Nephron progenitor cell (in vitro differentiated cells): ENCODE data around the gene DCST1.

Source experiments
- DNase-seq: peaks from one replicate; pipeline ENCODE4 v3.0.0; 2021
- H3K27ac Mint-ChIP-seq: 2 replicates; pipeline ENCODE4 v1.8.0; 2021; ENCODE audit warnings: mild to moderate bottlenecking, moderate library complexity, mixed read lengths
- H3K27me3 Mint-ChIP-seq: 2 replicates; pipeline ENCODE4 v1.8.0; 2021; ENCODE audit warnings: mild to moderate bottlenecking, low read depth, mixed read lengths; ENCODE audit not compliant: poor library complexity
- H3K36me3 Mint-ChIP-seq: 2 replicates; pipeline ENCODE4 v1.8.0; 2021; ENCODE audit warnings: low read depth, mixed read lengths
- H3K4me1 Mint-ChIP-seq: 2 replicates; pipeline ENCODE4 v1.8.0; 2021; ENCODE audit warnings: mixed read lengths
- H3K4me3 Mint-ChIP-seq: 2 replicates; pipeline ENCODE4 v1.8.0; 2021; ENCODE audit warnings: mild to moderate bottlenecking, moderate library complexity, mixed read lengths
- H3K9me3 Mint-ChIP-seq: 2 replicates; pipeline ENCODE4 v1.8.0; 2021; ENCODE audit warnings: mild to moderate bottlenecking, moderate library complexity, mixed read lengths
- TF ChIP-seq, protein P1 (sequence below): fragments of 200-600 bp; sonication (generic); IDR thresholded peaks from 2 replicates; pipeline ENCODE4 v1.5.0; 2021; ENCODE audit warnings: antibody characterized with exemption

DCST1 gene

DNA sequence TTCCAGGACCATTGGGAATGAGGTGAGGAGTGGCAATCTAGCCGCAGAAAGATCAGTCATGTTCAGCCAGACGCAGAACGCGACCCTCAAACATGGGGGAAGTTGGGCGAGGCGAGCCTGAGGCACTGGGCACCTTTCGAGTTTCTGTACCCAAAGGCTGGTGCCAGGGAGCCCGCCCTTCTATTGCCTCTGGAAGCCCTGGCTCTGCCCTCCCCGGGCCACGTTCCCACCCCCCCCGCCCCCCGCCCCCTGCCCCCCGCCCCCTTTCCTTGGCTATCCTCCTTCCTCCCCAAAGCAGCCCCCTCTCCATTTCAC is 33.3 kb upstream of the DCST1 start:
- peaks cover 42% of the 10 kb centered on the region for H3K4me1 Mint-ChIP-seq
- H3K4me3 Mint-ChIP-seq, result peak overlapping the region; percentile 91
- H3K9me3 Mint-ChIP-seq, result no peaks in the 10 kb centered on the region
- TF ChIP-seq, protein P1, sequence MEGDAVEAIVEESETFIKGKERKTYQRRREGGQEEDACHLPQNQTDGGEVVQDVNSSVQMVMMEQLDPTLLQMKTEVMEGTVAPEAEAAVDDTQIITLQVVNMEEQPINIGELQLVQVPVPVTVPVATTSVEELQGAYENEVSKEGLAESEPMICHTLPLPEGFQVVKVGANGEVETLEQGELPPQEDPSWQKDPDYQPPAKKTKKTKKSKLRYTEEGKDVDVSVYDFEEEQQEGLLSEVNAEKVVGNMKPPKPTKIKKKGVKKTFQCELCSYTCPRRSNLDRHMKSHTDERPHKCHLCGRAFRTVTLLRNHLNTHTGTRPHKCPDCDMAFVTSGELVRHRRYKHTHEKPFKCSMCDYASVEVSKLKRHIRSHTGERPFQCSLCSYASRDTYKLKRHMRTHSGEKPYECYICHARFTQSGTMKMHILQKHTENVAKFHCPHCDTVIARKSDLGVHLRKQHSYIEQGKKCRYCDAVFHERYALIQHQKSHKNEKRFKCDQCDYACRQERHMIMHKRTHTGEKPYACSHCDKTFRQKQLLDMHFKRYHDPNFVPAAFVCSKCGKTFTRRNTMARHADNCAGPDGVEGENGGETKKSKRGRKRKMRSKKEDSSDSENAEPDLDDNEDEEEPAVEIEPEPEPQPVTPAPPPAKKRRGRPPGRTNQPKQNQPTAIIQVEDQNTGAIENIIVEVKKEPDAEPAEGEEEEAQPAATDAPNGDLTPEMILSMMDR, result no peak
- peaks cover 4% of the 10 kb centered on the region for H3K27me3 Mint-ChIP-seq
- no peak for DNase-seq
- peak overlapping the region; percentile 98 for H3K27ac Mint-ChIP-seq
- no peaks in the 10 kb centered on the region for H3K36me3 Mint-ChIP-seq

DNA sequence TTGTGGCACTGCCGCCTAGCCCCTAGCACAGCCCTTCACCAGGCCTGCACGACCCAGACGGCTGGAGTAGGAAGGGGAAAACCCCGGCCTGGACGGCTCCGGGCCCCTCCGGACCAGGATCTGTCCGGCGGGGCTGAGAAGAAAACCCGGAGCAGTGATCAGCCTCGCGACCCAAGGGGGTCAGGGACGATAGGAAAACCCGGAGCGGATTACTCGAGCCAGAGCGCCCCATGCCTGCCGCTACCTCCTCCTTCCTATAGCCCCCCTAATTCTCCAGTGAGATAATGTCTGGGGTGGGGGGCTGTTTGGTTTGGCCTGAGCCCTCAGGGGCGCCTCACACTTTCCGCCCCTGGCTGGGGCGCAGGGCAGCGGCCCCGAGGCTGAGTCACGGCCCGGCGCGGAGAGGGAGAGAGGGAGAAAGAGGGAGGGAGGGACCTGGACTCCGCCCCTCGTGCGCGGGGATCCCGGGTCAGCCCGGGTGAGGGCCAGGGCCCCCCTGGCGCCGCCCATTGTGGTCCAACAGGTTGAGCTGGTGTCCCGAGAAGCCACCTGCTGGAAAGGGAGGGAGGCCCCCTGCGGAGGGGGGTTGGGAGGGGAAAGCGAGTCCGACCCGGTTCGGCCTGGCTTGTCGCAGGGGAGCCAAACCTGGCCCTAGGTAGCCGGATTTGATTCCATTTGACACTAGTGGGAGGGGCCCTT is 32.7 kb upstream of the DCST1 start:
- TF ChIP-seq, protein P1, result no peak
- peak; percentile 87 for DNase-seq
- Mint-ChIP-seq H3K9me3 (no peaks in the 10 kb centered on the region), H3K4me1 (peaks cover 39% of the 10 kb centered on the region), H3K27me3 (peaks cover 4% of the 10 kb centered on the region), H3K27ac (peak overlapping the region; percentile 19), H3K4me3 (peak overlapping the region; percentile 91), H3K36me3 (no peaks in the 10 kb centered on the region)

DNA sequence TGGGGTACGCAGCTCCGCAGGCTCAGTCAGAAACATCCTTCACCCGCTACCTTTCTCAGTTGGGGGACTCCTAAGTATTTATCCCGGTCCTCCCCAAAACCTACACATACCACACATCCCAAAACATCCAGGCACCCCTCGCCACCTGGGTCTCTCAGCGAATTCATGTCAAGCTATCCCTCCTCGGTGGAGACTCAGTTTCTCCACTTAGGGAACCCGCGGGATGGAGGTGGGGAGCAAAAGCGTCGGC is 32.3 kb upstream of the DCST1 start:
- DNase-seq, result no peak
- Mint-ChIP-seq H3K27ac (peak overlapping the region; percentile 13), H3K4me1 (peaks cover 38% of the 10 kb centered on the region), H3K27me3 (peaks cover 4% of the 10 kb centered on the region), H3K36me3 (no peaks in the 10 kb centered on the region), H3K9me3 (no peaks in the 10 kb centered on the region), H3K4me3 (peak overlapping the region; percentile 87)
- TF ChIP-seq, protein P1, result no peak

DNA sequence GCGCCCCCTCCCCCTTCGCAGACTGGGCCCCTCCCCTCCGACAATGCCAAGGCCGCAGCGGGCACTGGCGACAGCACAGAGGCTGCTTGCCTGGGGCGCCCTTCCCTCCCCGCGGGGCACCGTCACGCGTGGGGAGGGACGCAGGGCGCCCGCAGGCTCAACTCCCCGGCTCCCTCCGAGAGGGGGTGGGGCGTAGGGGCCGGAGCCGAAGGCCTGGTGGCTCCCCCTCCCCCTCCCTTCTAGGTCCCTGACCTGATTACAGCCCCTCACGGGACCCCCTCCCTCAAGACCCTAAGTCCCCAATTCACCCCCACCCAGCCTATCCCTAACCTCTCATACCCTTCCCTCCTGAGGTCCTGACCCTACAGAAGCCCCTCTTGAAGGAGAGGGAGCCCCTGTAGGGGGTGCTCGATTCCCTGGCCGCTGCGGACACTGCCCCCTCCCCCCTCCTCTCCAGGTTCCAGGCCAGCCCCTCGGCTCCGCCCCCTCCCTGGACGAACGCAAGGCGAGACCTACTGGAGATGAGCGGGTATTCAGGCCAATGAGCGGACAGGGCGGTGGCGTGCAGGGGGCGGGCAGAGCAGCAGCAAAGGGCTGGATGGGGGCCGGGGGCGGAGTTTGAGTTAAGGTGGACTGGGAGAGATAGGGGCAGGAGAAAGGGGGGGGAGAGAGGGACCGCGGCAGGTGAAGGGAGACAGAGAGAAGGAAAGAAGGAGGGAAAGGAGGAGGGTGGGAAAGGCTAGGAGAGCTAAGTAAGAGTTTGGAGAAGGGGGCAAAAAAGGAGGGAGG is 31.8 kb upstream of the DCST1 start:
- Mint-ChIP-seq H3K36me3 (no peaks in the 10 kb centered on the region), H3K27me3 (peaks cover 4% of the 10 kb centered on the region), H3K4me1 (peaks cover 43% of the 10 kb centered on the region), H3K27ac (no peak overlapping the region), H3K4me3 (peak overlapping the region; percentile 87), H3K9me3 (no peaks in the 10 kb centered on the region)
- DNase-seq, result peak; percentile 100
- TF ChIP-seq, protein P1, result no peak

DNA sequence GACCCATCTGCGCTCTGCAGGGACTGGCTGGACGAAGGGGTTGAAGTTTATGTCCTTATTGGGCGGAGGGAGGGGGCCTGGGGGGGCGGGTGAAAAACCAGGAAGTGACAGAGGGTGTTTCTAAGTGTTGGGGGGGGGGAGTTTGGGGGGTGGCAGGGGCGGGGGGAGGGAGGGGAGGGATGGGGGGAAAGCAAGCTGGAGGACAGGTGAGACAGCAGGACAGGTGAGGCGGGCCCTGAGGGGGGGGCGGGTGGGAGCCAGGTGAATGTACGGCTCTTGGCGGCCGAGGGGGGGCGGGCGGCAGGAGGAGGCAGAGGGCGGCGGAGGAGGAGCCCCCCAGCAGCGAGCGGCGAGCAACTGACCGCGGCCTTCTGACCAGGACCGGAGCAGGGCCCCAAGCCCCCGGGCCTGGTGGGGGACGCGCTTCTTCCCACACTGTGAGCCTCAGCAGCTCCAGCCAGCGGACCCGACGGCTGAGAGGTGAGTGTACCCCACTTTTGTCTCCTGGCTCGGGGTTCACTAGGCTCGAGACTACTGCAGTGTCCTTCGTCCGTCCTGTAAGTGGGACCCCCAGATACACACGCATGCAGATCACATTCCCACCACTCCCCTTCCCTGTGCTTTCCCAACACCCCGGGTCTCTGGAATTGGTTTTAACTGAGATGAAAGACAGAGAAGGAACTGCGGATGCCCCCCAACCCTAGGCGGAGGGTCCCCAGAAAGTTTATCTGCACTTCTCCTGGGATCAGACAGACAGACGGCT is 31.0 kb upstream of the DCST1 start, which contains the start of gene ZBTB7B:
ZBTB7B (plus strand) TSS at position 339 of the 763 bp plus-strand sequence. CDS start 11,859 bp downstream, outside the sequence.
- Mint-ChIP-seq H3K36me3 (no peaks in the 10 kb centered on the region), H3K9me3 (no peaks in the 10 kb centered on the region), H3K27ac (peak within 1 kb of the TSS; percentile 83), H3K4me1 (peaks cover 40% of the 10 kb centered on the region), H3K4me3 (peak within 1 kb of the TSS; percentile 94), H3K27me3 (peaks cover 2% of the 10 kb centered on the region)
- peak; percentile 43 for DNase-seq
- TF ChIP-seq, protein P1, result no peak
